ENCODE data around the gene PPFIA2. TPM values are rescaled to one million over a fixed set of nuclear protein-coding genes. Genes with fewer than 3 reads are reported as not detected.

PPFIA2 gene
- total and polyA plus RNA-seq, 2 donors: 1.4 to 14.5 TPM

- H3K4me1 ChIP-seq (ENCODE audit: insufficient read depth): no peaks in the 10 kb centered on the region
- no peak overlapping the region for H3K4me3 ChIP-seq (ENCODE audit: low read depth, low read length)
- no peaks in the 10 kb centered on the region for H3K36me3 ChIP-seq (ENCODE audit: insufficient read depth)
- no peak for DNase-seq (ENCODE audit: extremely low spot score)
- H3K27ac ChIP-seq (ENCODE audit: low read depth): no peak overlapping the region
Measured at GRCh38 chr12:81327425-81327824, 431.7 kb downstream of the PPFIA2 start.

GRCh38 chr12:81325086-81325485 lies 434.1 kb downstream of the PPFIA2 start:
- H3K27ac ChIP-seq (ENCODE audit: low read depth): no peak overlapping the region
- no peak for DNase-seq (ENCODE audit: extremely low spot score)
- H3K36me3 ChIP-seq (ENCODE audit: insufficient read depth): no peaks in the 10 kb centered on the region
- no peak overlapping the region for H3K4me3 ChIP-seq (ENCODE audit: low read depth, low read length)
- H3K4me1 ChIP-seq (ENCODE audit: insufficient read depth): no peaks in the 10 kb centered on the region

- DNase-seq (ENCODE audit: extremely low spot score): no peak
- H3K4me3 ChIP-seq (ENCODE audit: low read depth, low read length): no peak overlapping the region
- no peak overlapping the region for H3K27ac ChIP-seq (ENCODE audit: low read depth)
- H3K36me3 ChIP-seq (ENCODE audit: insufficient read depth): no peaks in the 10 kb centered on the region
- H3K4me1 ChIP-seq (ENCODE audit: insufficient read depth): no peaks in the 10 kb centered on the region
- 89% methylated on average over 2 of the region's 2 CpGs for WGBS
Measured at GRCh38 chr12:81314903-81315531, 444.1 kb downstream of the PPFIA2 start.

GRCh38 chr12:81303935-81304334 lies 455.2 kb downstream of the PPFIA2 start:
- Histone ChIP-seq H3K36me3 (ENCODE audit: insufficient read depth) (no peaks in the 10 kb centered on the region), H3K4me1 (ENCODE audit: insufficient read depth) (no peaks in the 10 kb centered on the region), H3K27ac (ENCODE audit: low read depth) (no peak overlapping the region), H3K4me3 (ENCODE audit: low read depth, low read length) (no peak overlapping the region)
- WGBS: 89% methylated on average over 3 of the region's 3 CpGs
- no peak for DNase-seq (ENCODE audit: extremely low spot score)

GRCh38 chr12:81300454-81300853 lies 458.7 kb downstream of the PPFIA2 start:
- H3K36me3 ChIP-seq (ENCODE audit: insufficient read depth): no peaks in the 10 kb centered on the region
- H3K27ac ChIP-seq (ENCODE audit: low read depth): no peak overlapping the region
- DNase-seq (ENCODE audit: extremely low spot score): no peak
- H3K4me1 ChIP-seq (ENCODE audit: insufficient read depth): no peaks in the 10 kb centered on the region
- WGBS: 57% methylated on average over 2 of the region's 2 CpGs
- H3K4me3 ChIP-seq (ENCODE audit: low read depth, low read length): no peak overlapping the region

GRCh38 chr12:81297601-81298000 lies 461.5 kb downstream of the PPFIA2 start:
- no peak overlapping the region for H3K4me3 ChIP-seq (ENCODE audit: low read depth, low read length)
- no peak for DNase-seq (ENCODE audit: extremely low spot score)
- WGBS: 78% methylated on average over 3 of the region's 3 CpGs
- H3K27ac ChIP-seq (ENCODE audit: low read depth): no peak overlapping the region
- H3K4me1 ChIP-seq (ENCODE audit: insufficient read depth): no peaks in the 10 kb centered on the region
- H3K36me3 ChIP-seq (ENCODE audit: insufficient read depth): no peaks in the 10 kb centered on the region

- no peaks in the 10 kb centered on the region for H3K4me1 ChIP-seq (ENCODE audit: insufficient read depth)
- WGBS: 77% methylated on average over 2 of the region's 2 CpGs
- H3K36me3 ChIP-seq (ENCODE audit: insufficient read depth): no peaks in the 10 kb centered on the region
- no peak for DNase-seq (ENCODE audit: extremely low spot score)
- no peak overlapping the region for H3K27ac ChIP-seq (ENCODE audit: low read depth)
- no peak overlapping the region for H3K4me3 ChIP-seq (ENCODE audit: low read depth, low read length)
Measured at GRCh38 chr12:81296556-81297305, 462.4 kb downstream of the PPFIA2 start.

GRCh38 chr12:81295251-81295650 lies 463.9 kb downstream of the PPFIA2 start:
- no peaks in the 10 kb centered on the region for H3K36me3 ChIP-seq (ENCODE audit: insufficient read depth)
- H3K4me1 ChIP-seq (ENCODE audit: insufficient read depth): no peaks in the 10 kb centered on the region
- WGBS: 81% methylated on average over 3 of the region's 3 CpGs
- no peak overlapping the region for H3K4me3 ChIP-seq (ENCODE audit: low read depth, low read length)
- no peak for DNase-seq (ENCODE audit: extremely low spot score)
- no peak overlapping the region for H3K27ac ChIP-seq (ENCODE audit: low read depth)

- no peak for DNase-seq (ENCODE audit: extremely low spot score)
- WGBS: 69% methylated on average over 12 of the region's 12 CpGs
- Histone ChIP-seq H3K36me3 (ENCODE audit: insufficient read depth) (no peaks in the 10 kb centered on the region), H3K4me3 (ENCODE audit: low read depth, low read length) (no peak overlapping the region), H3K4me1 (ENCODE audit: insufficient read depth) (no peaks in the 10 kb centered on the region), H3K27ac (ENCODE audit: low read depth) (no peak overlapping the region)
Measured at GRCh38 chr12:81294325-81295190, 464.6 kb downstream of the PPFIA2 start.

- Histone ChIP-seq H3K4me1 (ENCODE audit: insufficient read depth) (no peaks in the 10 kb centered on the region), H3K27ac (ENCODE audit: low read depth) (no peak overlapping the region), H3K4me3 (ENCODE audit: low read depth, low read length) (no peak overlapping the region), H3K36me3 (ENCODE audit: insufficient read depth) (no peaks in the 10 kb centered on the region)
- no peak for DNase-seq (ENCODE audit: extremely low spot score)
Measured at GRCh38 chr12:81288651-81289050, 470.5 kb downstream of the PPFIA2 start.

GRCh38 chr12:81284137-81284536 lies 475.0 kb downstream of the PPFIA2 start:
- Histone ChIP-seq H3K4me1 (ENCODE audit: insufficient read depth) (no peaks in the 10 kb centered on the region), H3K36me3 (ENCODE audit: insufficient read depth) (no peaks in the 10 kb centered on the region), H3K4me3 (ENCODE audit: low read depth, low read length) (no peak overlapping the region), H3K27ac (ENCODE audit: low read depth) (no peak overlapping the region)
- WGBS: 44% methylated on average over 3 of the region's 3 CpGs
- DNase-seq (ENCODE audit: extremely low spot score): no peak

GRCh38 chr12:81274637-81275529 lies 484.3 kb downstream of the PPFIA2 start:
- DNase-seq (ENCODE audit: extremely low spot score): no peak
- Histone ChIP-seq H3K27ac (ENCODE audit: low read depth) (no peak overlapping the region), H3K36me3 (ENCODE audit: insufficient read depth) (no peaks in the 10 kb centered on the region), H3K4me1 (ENCODE audit: insufficient read depth) (no peaks in the 10 kb centered on the region), H3K4me3 (ENCODE audit: low read depth, low read length) (no peak overlapping the region)
- WGBS: 72% methylated on average over 8 of the region's 8 CpGs

- no peak overlapping the region for H3K27ac ChIP-seq (ENCODE audit: low read depth)
- H3K4me3 ChIP-seq (ENCODE audit: low read depth, low read length): no peak overlapping the region
- no peaks in the 10 kb centered on the region for H3K36me3 ChIP-seq (ENCODE audit: insufficient read depth)
- H3K4me1 ChIP-seq (ENCODE audit: insufficient read depth): no peaks in the 10 kb centered on the region
- WGBS: 95% methylated on average over 5 of the region's 5 CpGs
- no peak for DNase-seq (ENCODE audit: extremely low spot score)
Measured at GRCh38 chr12:81270385-81270784, 488.8 kb downstream of the PPFIA2 start.
